HCT116 (cell line): ENCODE results near the gene EPS8L2. TPM values are rescaled to one million over a fixed set of nuclear protein-coding genes. Genes with fewer than 3 reads are reported as not detected.
A peak's percentile ranks its signal among the peaks of the same experiment; 100 is the strongest.

Source experiments
- ATAC-seq: fragments of 200-7000 bp; cut with Tn5 transposase; 2 replicates; pipeline ENCODE4 v1.9.1; 2020; ENCODE audit warnings: mild to moderate bottlenecking, moderate library complexity
- BruUV-seq: library from RNA; stranded (reverse); fragments of 400-500 nt; replicated peaks from 2 replicates; lab custom pipeline; 2021; lab: Mats Ljungman, UMichigan
- CTCF ChIA-PET: fragments of 300-600 bp; sonication (Branson Sonifier 250); formaldehyde crosslinking; loops from one replicate; lab custom pipeline; 2021; ENCODE audit warnings: antibody characterized with exemption; lab: Charles Lee
- POLR2A ChIA-PET: fragments of 300-600, 350-600 bp; sonication (Branson Sonifier 250); formaldehyde crosslinking; loops from one replicate; lab custom pipeline; 2021; ENCODE audit warnings: antibody characterized with exemption; lab: Charles Lee
- RAD21 ChIA-PET, 2 experiments: fragments of 300-600 bp; sonication (Branson Sonifier 250); formaldehyde crosslinking; loops; one replicate each; lab custom pipeline; 2023; ENCODE audit warnings: low total read pairs in 2 of 2; ENCODE audit not compliant: uncharacterized antibody in 2 of 2, unreplicated experiment in 2 of 2, low non-redundant PET in 1 of 2; lab: Charles Lee
- DNase-seq: peaks from one replicate; pipeline ENCODE4 v3.0.0-alpha.2; 2010; ENCODE audit warnings: low read depth, low spot score
- H2AFZ ChIP-seq: fragments of 200-600 bp; shearing (Covaris generic), sonication (generic); 2 replicates; pipeline ENCODE4 v1.6.1; 2017; ENCODE audit warnings: low read depth, mixed run types, mixed read lengths, antibody characterized with exemption, low read length; ENCODE audit not compliant: poor library complexity, severe bottlenecking
- H3K27ac ChIP-seq: 2 replicates; pipeline ENCODE4 v1.5.1; 2012; ENCODE audit warnings: low read depth, low read length
- H3K27me3 ChIP-seq: fragments of 200-600 bp; sonication (generic); 2 replicates; pipeline ENCODE4 v1.6.1; 2016; ENCODE audit warnings: mixed run types, low read length, mixed read lengths; ENCODE audit not compliant: insufficient read depth
- H3K36me3 ChIP-seq, 2 experiments: fragments of 200-500 bp in 1 of 2; fragments of 200-600 bp in 1 of 2; sonication (Bioruptor generic) in 1 of 2; sonication (generic) in 1 of 2; 2 replicates each; pipeline versions ENCODE4 v1.5.1 to v1.6.1; 2014 to 2016; ENCODE audit warnings: low read length in 2 of 2, inconsistent platforms in 1 of 2, mixed read lengths in 1 of 2, mixed run types in 1 of 2; ENCODE audit not compliant: insufficient read depth in 2 of 2, control insufficient read depth in 1 of 2
- H3K4me1 ChIP-seq, 2 experiments: fragments of 200-600 bp in 1 of 2; sonication (generic) in 1 of 2; 2 replicates each; pipeline versions ENCODE4 v1.5.1 to v1.6.1; 2012 to 2017; ENCODE audit warnings: low read length in 2 of 2, inconsistent platforms in 1 of 2, mild to moderate bottlenecking in 1 of 2, mixed read lengths in 1 of 2, mixed run types in 1 of 2, moderate library complexity in 1 of 2; ENCODE audit not compliant: insufficient read depth in 2 of 2, control insufficient read depth in 1 of 2
- H3K4me2 ChIP-seq: fragments of 200-600 bp; sonication (generic); 2 replicates; pipeline ENCODE4 v1.6.1; 2017; ENCODE audit warnings: mixed run types, low read length, mixed read lengths
- H3K4me3 ChIP-seq, 2 experiments: fragments of 200-600 bp in 1 of 2; sonication (generic) in 1 of 2; replicated peaks in 1 of 2; 2 replicates each; pipeline ENCODE4 v1.5.1; 2011 to 2016; ENCODE audit warnings: low read length in 2 of 2, control low read depth in 1 of 2, low read depth in 1 of 2, mild to moderate bottlenecking in 1 of 2, mixed read lengths in 1 of 2, mixed run types in 1 of 2
- H3K79me2 ChIP-seq: fragments of 200-600 bp; sonication (generic); 2 replicates; pipeline ENCODE4 v1.6.1; 2017; ENCODE audit warnings: mild to moderate bottlenecking, mixed run types, low read length, moderate library complexity, mixed read lengths; ENCODE audit not compliant: insufficient read depth
- H3K9ac ChIP-seq: fragments of 200-600 bp; sonication (generic); 2 replicates; pipeline ENCODE4 v1.6.1; 2016; ENCODE audit warnings: low read length, mixed read lengths
- H3K9me2 ChIP-seq: fragments of 200-600 bp; sonication (generic), shearing (Covaris generic); 2 replicates; pipeline ENCODE4 v1.6.1; 2017; ENCODE audit warnings: mixed run types, mild to moderate bottlenecking, moderate library complexity; ENCODE audit not compliant: insufficient read depth
- H3K9me3 ChIP-seq, 2 experiments: fragments of 200-500 bp in 1 of 2; fragments of 200-600 bp in 1 of 2; sonication (Bioruptor generic) in 1 of 2; sonication (generic) in 1 of 2; 2 replicates each; pipeline ENCODE4 v1.6.1; 2014 to 2017; ENCODE audit warnings: low read length in 2 of 2, mixed read lengths in 2 of 2, inconsistent platforms in 1 of 2, low read depth in 1 of 2, mild to moderate bottlenecking in 1 of 2, mixed run types in 1 of 2, moderate library complexity in 1 of 2; ENCODE audit not compliant: control insufficient read depth in 1 of 2, insufficient read depth in 1 of 2
- H4K20me1 ChIP-seq: fragments of 200-600 bp; sonication (generic), shearing (Covaris generic); 2 replicates; pipeline ENCODE4 v1.6.1; 2017; ENCODE audit warnings: mixed run types, mild to moderate bottlenecking, moderate library complexity; ENCODE audit not compliant: insufficient read depth
- ATF3 ChIP-seq: IDR thresholded peaks from 2 replicates; pipeline ENCODE4 v1.6.1; 2012
- CBX3 ChIP-seq: IDR thresholded peaks from 2 replicates; pipeline ENCODE4 v1.6.1; 2012; ENCODE audit warnings: low read depth
- EGR1 ChIP-seq: IDR thresholded peaks from 2 replicates; pipeline ENCODE4 v1.6.1; 2012; ENCODE audit warnings: low read depth
- ELF1 ChIP-seq: IDR thresholded peaks from 2 replicates; pipeline ENCODE4 v1.6.1; 2012; ENCODE audit warnings: low read depth, borderline replicate concordance
- EZH2 ChIP-seq: fragments of 200-600 bp; sonication (generic); IDR thresholded peaks from 2 replicates; pipeline ENCODE4 v1.6.1; 2017; ENCODE audit warnings: antibody characterized with exemption, mixed run types
- EZH2phosphoT487 ChIP-seq: fragments of 200-600 bp; IDR thresholded peaks from 2 replicates; pipeline ENCODE4 v1.6.1; 2018; ENCODE audit warnings: antibody characterized with exemption, borderline replicate concordance
- POLR2A ChIP-seq: IDR thresholded peaks from 2 replicates; pipeline ENCODE4 v1.7.0; 2011; ENCODE audit warnings: borderline replicate concordance; ENCODE audit not compliant: insufficient read depth, insufficient read length; ENCODE audit errors: extremely low read depth
- POLR2AphosphoS5 ChIP-seq: IDR thresholded peaks from 2 replicates; pipeline ENCODE4 v1.6.1; 2011; ENCODE audit warnings: mild to moderate bottlenecking, low read depth, low read length, moderate library complexity
- RAD21 ChIP-seq: IDR thresholded peaks from 2 replicates; pipeline ENCODE4 v1.6.1; 2012; ENCODE audit warnings: low read depth, mild to moderate bottlenecking
- SIN3A ChIP-seq: IDR thresholded peaks from 2 replicates; pipeline ENCODE4 v1.6.1; 2012; ENCODE audit warnings: low read depth
- SP1 ChIP-seq: IDR thresholded peaks from 2 replicates; pipeline ENCODE4 v1.6.1; 2012; ENCODE audit warnings: low read depth
- SRF ChIP-seq: IDR thresholded peaks from 2 replicates; pipeline ENCODE4 v1.6.1; 2012; ENCODE audit warnings: low read depth
- ZBTB33 ChIP-seq: IDR thresholded peaks from 2 replicates; pipeline ENCODE4 v1.6.1; 2011; ENCODE audit warnings: mild to moderate bottlenecking, low read length, moderate library complexity; ENCODE audit not compliant: insufficient replicate concordance; ENCODE audit errors: extremely low read depth
- ZFX ChIP-seq: fragments of 450-650 bp; IDR thresholded peaks from 2 replicates; pipeline ENCODE4 v1.6.1; 2017
- ZNF274 ChIP-seq: fragments of 200-500 bp; sonication (Bioruptor generic); IDR thresholded peaks from 2 replicates; pipeline ENCODE4 v1.6.1; 2014; ENCODE audit warnings: mild to moderate bottlenecking, low read depth, low read length, inconsistent platforms
- intact Hi-C: fragments of 100-400 bp; cut with micrococcal nuclease; formaldehyde crosslinking; loops from 2 replicates; pipeline ENCODE4 v1.10.0; 2022
- total RNA-seq: library from RNA; stranded (reverse); gene quantifications from one replicate; pipeline ENCODE4 v1.2.1, GENCODE V29; 2021; ENCODE audit not compliant: unreplicated experiment
- TF ChIP-seq, protein P1 (sequence below): IDR thresholded peaks from 2 replicates; pipeline ENCODE4 v1.6.1; 2012
- TF ChIP-seq, protein P2 (sequence below), 3 experiments: fragments of 200-600 bp in 1 of 3; sonication (generic) in 1 of 3; IDR thresholded peaks in 2 of 3; conservative IDR thresholded peaks in 1 of 3; 2 replicates each; pipeline ENCODE4 v1.5.1; 2012 to 2017; ENCODE audit warnings: low read depth in 2 of 3, low read length in 2 of 3, antibody characterized with exemption in 1 of 3, borderline replicate concordance in 1 of 3, control low read depth in 1 of 3, mild to moderate bottlenecking in 1 of 3, mixed read lengths in 1 of 3, mixed run types in 1 of 3, moderate library complexity in 1 of 3; ENCODE audit not compliant: insufficient read depth in 1 of 3

EPS8L2 gene
- total RNA-seq, 1 experiment from 2014 or later: 157 TPM

- Histone ChIP-seq H3K27ac (peak overlapping the region; percentile 26; the same call in 1 of the 2 replicates), H3K4me3 (no peak overlapping the region), H3K9me2 (no peaks in the 10 kb centered on the region), H3K27me3 (no peaks in the 10 kb centered on the region), H3K79me2 (peaks cover 73% of the 10 kb centered on the region), H3K36me3 (peaks cover 19 to 41% of the 10 kb centered on the region in 2 experiments; a peak in 3 of 4 replicates), H4K20me1 (no peaks in the 10 kb centered on the region), H3K9me3 (no peaks in the 10 kb centered on the region), H3K4me2 (no peak overlapping the region), H2AFZ (no peak overlapping the region), H3K4me1 (peaks cover 8 to 22% of the 10 kb centered on the region in 2 experiments), H3K9ac (no peak overlapping the region)
- no TSS peak for BruUV-seq
- CTCF ChIA-PET: no interaction called here
- ATAC-seq (no peak), DNase-seq (no peak)
- TF ChIP-seq POLR2AphosphoS5 (no peak), ZFX (no peak), RAD21 (no peak), EZH2 (no peak), SIN3A (no peak), POLR2A (no peak), SRF (no peak)
- TF ChIP-seq, protein P1, sequence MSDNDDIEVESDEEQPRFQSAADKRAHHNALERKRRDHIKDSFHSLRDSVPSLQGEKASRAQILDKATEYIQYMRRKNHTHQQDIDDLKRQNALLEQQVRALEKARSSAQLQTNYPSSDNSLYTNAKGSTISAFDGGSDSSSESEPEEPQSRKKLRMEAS: no peak
- POLR2A ChIA-PET: no interaction called here
- intact Hi-C loops: no loop called here
- RAD21 ChIA-PET: no interaction called here
Observed at GRCh38 chr11:773425-773824, 67.4 kb downstream of the EPS8L2 start.

- H3K27ac ChIP-seq: no peak overlapping the region; the same call in 1 of the 2 replicates
- no peaks in the 10 kb centered on the region for H4K20me1 ChIP-seq
- ChIA-PET POLR2A (no interaction called here), RAD21 (no interaction called here), CTCF (no interaction called here)
- H3K79me2 ChIP-seq: peaks cover 77% of the 10 kb centered on the region
- intact Hi-C loops: no loop called here
- no peaks in the 10 kb centered on the region for H3K9me2 ChIP-seq
- H3K36me3 ChIP-seq: peaks cover 19 to 41% of the 10 kb centered on the region in 2 experiments; a peak in 3 of 4 replicates
- no peak overlapping the region for H3K4me2 ChIP-seq
- no peak overlapping the region for H2AFZ ChIP-seq
- DNase-seq (no peak), ATAC-seq (no peak)
- TF ChIP-seq SP1: no peak
- TF ChIP-seq POLR2AphosphoS5: no peak
- TF ChIP-seq ELF1: no peak
- TF ChIP-seq, protein P2, sequence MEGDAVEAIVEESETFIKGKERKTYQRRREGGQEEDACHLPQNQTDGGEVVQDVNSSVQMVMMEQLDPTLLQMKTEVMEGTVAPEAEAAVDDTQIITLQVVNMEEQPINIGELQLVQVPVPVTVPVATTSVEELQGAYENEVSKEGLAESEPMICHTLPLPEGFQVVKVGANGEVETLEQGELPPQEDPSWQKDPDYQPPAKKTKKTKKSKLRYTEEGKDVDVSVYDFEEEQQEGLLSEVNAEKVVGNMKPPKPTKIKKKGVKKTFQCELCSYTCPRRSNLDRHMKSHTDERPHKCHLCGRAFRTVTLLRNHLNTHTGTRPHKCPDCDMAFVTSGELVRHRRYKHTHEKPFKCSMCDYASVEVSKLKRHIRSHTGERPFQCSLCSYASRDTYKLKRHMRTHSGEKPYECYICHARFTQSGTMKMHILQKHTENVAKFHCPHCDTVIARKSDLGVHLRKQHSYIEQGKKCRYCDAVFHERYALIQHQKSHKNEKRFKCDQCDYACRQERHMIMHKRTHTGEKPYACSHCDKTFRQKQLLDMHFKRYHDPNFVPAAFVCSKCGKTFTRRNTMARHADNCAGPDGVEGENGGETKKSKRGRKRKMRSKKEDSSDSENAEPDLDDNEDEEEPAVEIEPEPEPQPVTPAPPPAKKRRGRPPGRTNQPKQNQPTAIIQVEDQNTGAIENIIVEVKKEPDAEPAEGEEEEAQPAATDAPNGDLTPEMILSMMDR (IDR thresholded peaks at IDR 0.05 in 2 of 3, conservative IDR thresholded peaks at IDR 0.05 in 1 of 3; ENCODE audit: borderline replicate concordance in 1 of 3, insufficient read depth in 1 of 3, low read depth in 2 of 3, low read length in 2 of 3): no peak
- TF ChIP-seq EZH2phosphoT487: no peak
- no peak for TF ChIP-seq ZNF274
- no peak for TF ChIP-seq RAD21
- TF ChIP-seq SRF: no peak
- no peak for TF ChIP-seq ATF3
- TF ChIP-seq, protein P1: no peak
- TF ChIP-seq ZBTB33: no peak
- no peak for TF ChIP-seq CBX3
- no peak for TF ChIP-seq EGR1
- no peaks in the 10 kb centered on the region for H3K27me3 ChIP-seq
- H3K9me3 ChIP-seq: no peaks in the 10 kb centered on the region
- no peak overlapping the region for H3K9ac ChIP-seq
- H3K4me3 ChIP-seq: no peak overlapping the region
- no TSS peak for BruUV-seq
- peaks cover 12 to 26% of the 10 kb centered on the region in 2 experiments for H3K4me1 ChIP-seq
Observed at GRCh38 chr11:773830-774229, 67.8 kb downstream of the EPS8L2 start.
